GM12878 (cell line): ENCODE data around the gene ZNF511. TPM values are rescaled to one million over a fixed set of nuclear protein-coding genes. Genes with fewer than 3 reads are reported as not detected.

Experiments used
- BMI1 ChIP-seq: fragments of 450-650 bp; IDR thresholded peaks from 2 replicates; pipeline ENCODE4 v1.6.1; 2016; ENCODE audit warnings: mild to moderate bottlenecking, moderate library complexity, borderline replicate concordance
- DPF2 ChIP-seq: fragments of 450-650 bp; IDR thresholded peaks from 2 replicates; pipeline ENCODE4 v1.6.1; 2017; ENCODE audit warnings: mild to moderate bottlenecking
- ESRRA ChIP-seq: IDR thresholded peaks from 2 replicates; pipeline ENCODE4 v1.6.1; 2012; ENCODE audit warnings: mild to moderate bottlenecking, low read length, improper control_type of control experiment
- GABPA ChIP-seq: IDR thresholded peaks from 2 replicates; pipeline ENCODE4 v1.6.1; 2014; ENCODE audit warnings: antibody characterized with exemption, low read depth, mild to moderate bottlenecking, inconsistent platforms
- MEF2A ChIP-seq: IDR thresholded peaks from 2 replicates; pipeline ENCODE4 v1.6.1; 2011; ENCODE audit warnings: low read depth, mild to moderate bottlenecking, low read length, moderate library complexity; ENCODE audit not compliant: insufficient read depth
- MYB ChIP-seq: fragments of 150-350 bp; IDR thresholded peaks from 2 replicates; pipeline ENCODE4 v1.6.1; 2014; ENCODE audit warnings: mild to moderate bottlenecking, low read depth, low read length, borderline replicate concordance
- NFIC ChIP-seq: IDR thresholded peaks from 2 replicates; pipeline ENCODE4 v1.6.1; 2012; ENCODE audit warnings: low read depth, mild to moderate bottlenecking, inconsistent platforms, low read length, moderate library complexity
- NFXL1 ChIP-seq: fragments of 450-650 bp; IDR thresholded peaks from 2 replicates; pipeline ENCODE4 v1.6.1; 2017; ENCODE audit warnings: antibody characterized with exemption, mild to moderate bottlenecking, borderline replicate concordance
- NFYB ChIP-seq: IDR thresholded peaks from 2 replicates; pipeline ENCODE4 v1.6.1; 2011; ENCODE audit warnings: low read depth, mild to moderate bottlenecking, low read length, improper control_type of control experiment, moderate library complexity; ENCODE audit not compliant: insufficient read depth
- PAX5 ChIP-seq: IDR thresholded peaks from 2 replicates; pipeline ENCODE4 v1.6.1; 2011; ENCODE audit warnings: low read depth, low read length, borderline replicate concordance
- POLR2A ChIP-seq: IDR thresholded peaks from 2 replicates; pipeline ENCODE4 v1.6.1; 2011; ENCODE audit warnings: low read depth, mild to moderate bottlenecking, low read length
- RAD51 ChIP-seq: fragments of 450-650 bp; IDR thresholded peaks from 2 replicates; pipeline ENCODE4 v1.6.1; 2016; ENCODE audit warnings: moderate library complexity, mild to moderate bottlenecking, inconsistent platforms
- RCOR1 ChIP-seq: conservative IDR thresholded peaks from 2 replicates; pipeline ENCODE4 v1.6.1; 2012; ENCODE audit warnings: low read depth, low read length, improper control_type of control experiment
- SIN3A ChIP-seq: IDR thresholded peaks from 2 replicates; pipeline ENCODE4 v1.6.1; 2012; ENCODE audit warnings: low read depth, low read length, improper control_type of control experiment
- SIX5 ChIP-seq: IDR thresholded peaks from 2 replicates; pipeline ENCODE4 v1.6.1; 2011; ENCODE audit warnings: mild to moderate bottlenecking, low read depth, low read length, moderate library complexity; ENCODE audit not compliant: severe bottlenecking
- SP1 ChIP-seq: IDR thresholded peaks from one replicate; pipeline ENCODE4 v1.6.1; 2011; ENCODE audit warnings: low read depth, low read length
- SPI1 ChIP-seq: IDR thresholded peaks from 2 replicates; pipeline ENCODE4 v1.6.1; 2011; ENCODE audit warnings: low read depth, mild to moderate bottlenecking, low read length, moderate library complexity, borderline replicate concordance; ENCODE audit not compliant: insufficient read depth
- TAF1 ChIP-seq: IDR thresholded peaks from 2 replicates; pipeline ENCODE4 v1.6.1; 2011; ENCODE audit warnings: mild to moderate bottlenecking, low read depth, low read length, borderline replicate concordance
- TCF3 ChIP-seq: IDR thresholded peaks from 2 replicates; pipeline ENCODE4 v1.6.1; 2012; ENCODE audit warnings: low read depth, mild to moderate bottlenecking, low read length, borderline replicate concordance; ENCODE audit not compliant: insufficient read depth
- TCF7 ChIP-seq: IDR thresholded peaks from 2 replicates; pipeline ENCODE4 v1.6.1; 2014; ENCODE audit warnings: antibody characterized with exemption, borderline replicate concordance
- ZNF217 ChIP-seq: fragments of 450-650 bp; IDR thresholded peaks from 2 replicates; pipeline ENCODE4 v1.6.1; 2017; ENCODE audit warnings: antibody characterized with exemption, mild to moderate bottlenecking
- ZNF622 ChIP-seq: fragments of 450-650 bp; IDR thresholded peaks from 2 replicates; pipeline ENCODE4 v1.6.1; 2017; ENCODE audit warnings: mild to moderate bottlenecking, inconsistent platforms
- polyA plus RNA-seq, 11 experiments: library from polyadenylated mRNA; depleted of rRNA in 4 of 11; unstranded in 6 of 11; stranded (reverse) in 5 of 11; fragments of >200 nt; fragmentation: Nextera tagmentation in 4 of 11; fragmentation: Illumina TruSeq in 1 of 11; extraction: Ambion mirVana in 4 of 11; extraction: Trizol in 1 of 11; gene quantifications; 1 replicate in 1 of 11; 2 replicates in 10 of 11; pipeline versions ENCODE4 v1.2.1 to v1.2.3, GENCODE V29; 2011 to 2016; ENCODE audit warnings: inconsistent platforms in 2 of 11, missing spikeins in 2 of 11, low read depth in 1 of 11
- total RNA-seq, 4 experiments: library from RNA; depleted of rRNA in 3 of 4; stranded (reverse); fragments of >200 nt in 3 of 4; fragmentation: Illumina TruSeq in 1 of 4; extraction: Trizol in 1 of 4; gene quantifications; 2 replicates each; pipeline versions ENCODE4 v1.2.1 to v1.2.3, GENCODE V29; 2013 to 2021
- TF ChIP-seq, protein P1 (sequence below): IDR thresholded peaks from 2 replicates; pipeline ENCODE4 v1.6.1; 2012; ENCODE audit warnings: low read length, inconsistent platforms
- TF ChIP-seq, protein P2 (sequence below): IDR thresholded peaks from 2 replicates; pipeline ENCODE4 v1.6.1; 2012; ENCODE audit warnings: low read depth, low read length, improper control_type of control experiment
- TF ChIP-seq, protein P3 (sequence below): IDR thresholded peaks from 2 replicates; pipeline ENCODE4 v1.6.1; 2011; ENCODE audit warnings: borderline replicate concordance, low read depth, mild to moderate bottlenecking, moderate library complexity, low read length; ENCODE audit not compliant: insufficient read depth, poor library complexity, severe bottlenecking
- TF ChIP-seq, protein P4 (sequence below): fragments of 450-650 bp; IDR thresholded peaks from 2 replicates; pipeline ENCODE4 v1.6.1; 2014; ENCODE audit warnings: mild to moderate bottlenecking

The ZNF511 gene
- total and polyA plus RNA-seq, 10 of the 15 experiments (the other 5 are each of a cell fraction or from before 2014, with no cell fraction given) = 0.58 to 110 (median 32.0) TPM

DNA sequence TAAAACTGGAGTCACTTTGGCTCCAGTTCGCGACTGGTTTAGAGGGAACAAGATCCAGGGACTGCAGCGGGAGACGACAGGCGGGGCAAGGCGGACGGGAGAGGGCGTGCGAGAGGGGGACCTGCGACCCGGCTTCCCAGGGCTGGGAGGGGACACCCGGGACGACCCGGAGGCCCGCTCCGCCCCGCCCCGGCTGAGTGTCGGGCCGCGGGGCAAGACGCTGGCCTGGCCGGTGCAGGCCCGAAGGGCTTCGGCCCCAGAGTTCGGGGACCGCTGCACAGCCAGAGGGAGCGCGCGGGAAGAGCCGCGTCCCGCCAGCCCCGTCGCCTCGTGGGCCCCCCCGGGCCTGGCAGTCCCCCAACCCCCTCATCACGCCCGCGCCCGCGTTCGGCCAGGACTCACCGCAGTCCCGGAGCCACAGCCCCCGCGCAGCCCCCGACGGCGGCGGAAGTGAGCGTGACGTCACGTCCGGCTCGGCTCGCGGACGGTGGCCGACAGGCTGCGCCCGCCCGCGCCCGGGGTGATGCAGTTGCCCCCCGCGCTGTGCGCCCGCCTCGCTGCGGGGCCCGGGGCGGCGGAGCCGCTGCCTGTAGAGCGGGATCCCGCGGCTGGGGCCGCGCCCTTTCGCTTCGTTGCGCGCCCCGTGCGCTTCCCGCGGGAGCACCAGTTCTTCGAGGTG is at the start of gene ZNF511, which contains the start of gene TUBGCP2 (continued):
- TF ChIP-seq, protein P1, sequence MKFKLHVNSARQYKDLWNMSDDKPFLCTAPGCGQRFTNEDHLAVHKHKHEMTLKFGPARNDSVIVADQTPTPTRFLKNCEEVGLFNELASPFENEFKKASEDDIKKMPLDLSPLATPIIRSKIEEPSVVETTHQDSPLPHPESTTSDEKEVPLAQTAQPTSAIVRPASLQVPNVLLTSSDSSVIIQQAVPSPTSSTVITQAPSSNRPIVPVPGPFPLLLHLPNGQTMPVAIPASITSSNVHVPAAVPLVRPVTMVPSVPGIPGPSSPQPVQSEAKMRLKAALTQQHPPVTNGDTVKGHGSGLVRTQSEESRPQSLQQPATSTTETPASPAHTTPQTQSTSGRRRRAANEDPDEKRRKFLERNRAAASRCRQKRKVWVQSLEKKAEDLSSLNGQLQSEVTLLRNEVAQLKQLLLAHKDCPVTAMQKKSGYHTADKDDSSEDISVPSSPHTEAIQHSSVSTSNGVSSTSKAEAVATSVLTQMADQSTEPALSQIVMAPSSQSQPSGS = no peak
- TF ChIP-seq SP1 (peak; percentile 51), BMI1 (no peak), DPF2 (peak; percentile 90), TAF1 (peak; percentile 52; the same call in 1 of the 2 replicates), POLR2A (peak; percentile 79), NFIC (no peak), ZNF217 (peak; percentile 65; the same call in 1 of the 2 replicates), ZNF622 (no peak), NFXL1 (peak; percentile 82; the same call in 1 of the 2 replicates), TCF3 (0 out of 2 replicates have a peak, but pooled peaks have one; percentile 46), RCOR1 (no peak), ESRRA (no peak), RAD51 (no peak), SPI1 (no peak), SIN3A (peak; percentile 48; the same call in 1 of the 2 replicates), NFYB (no peak), MEF2A (no peak), MYB (no peak), GABPA (peak; percentile 84), PAX5 (no peak; the same call in 1 of the 2 replicates), SIX5 (peak; percentile 37), TCF7 (no peak)
- TF ChIP-seq, protein P2, sequence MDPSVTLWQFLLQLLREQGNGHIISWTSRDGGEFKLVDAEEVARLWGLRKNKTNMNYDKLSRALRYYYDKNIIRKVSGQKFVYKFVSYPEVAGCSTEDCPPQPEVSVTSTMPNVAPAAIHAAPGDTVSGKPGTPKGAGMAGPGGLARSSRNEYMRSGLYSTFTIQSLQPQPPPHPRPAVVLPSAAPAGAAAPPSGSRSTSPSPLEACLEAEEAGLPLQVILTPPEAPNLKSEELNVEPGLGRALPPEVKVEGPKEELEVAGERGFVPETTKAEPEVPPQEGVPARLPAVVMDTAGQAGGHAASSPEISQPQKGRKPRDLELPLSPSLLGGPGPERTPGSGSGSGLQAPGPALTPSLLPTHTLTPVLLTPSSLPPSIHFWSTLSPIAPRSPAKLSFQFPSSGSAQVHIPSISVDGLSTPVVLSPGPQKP = 0 out of 2 replicates have a peak, but pooled peaks have one; percentile 41
- TF ChIP-seq, protein P3, sequence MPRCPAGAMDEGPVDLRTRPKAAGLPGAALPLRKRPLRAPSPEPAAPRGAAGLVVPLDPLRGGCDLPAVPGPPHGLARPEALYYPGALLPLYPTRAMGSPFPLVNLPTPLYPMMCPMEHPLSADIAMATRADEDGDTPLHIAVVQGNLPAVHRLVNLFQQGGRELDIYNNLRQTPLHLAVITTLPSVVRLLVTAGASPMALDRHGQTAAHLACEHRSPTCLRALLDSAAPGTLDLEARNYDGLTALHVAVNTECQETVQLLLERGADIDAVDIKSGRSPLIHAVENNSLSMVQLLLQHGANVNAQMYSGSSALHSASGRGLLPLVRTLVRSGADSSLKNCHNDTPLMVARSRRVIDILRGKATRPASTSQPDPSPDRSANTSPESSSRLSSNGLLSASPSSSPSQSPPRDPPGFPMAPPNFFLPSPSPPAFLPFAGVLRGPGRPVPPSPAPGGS = no peak
- TF ChIP-seq, protein P4, sequence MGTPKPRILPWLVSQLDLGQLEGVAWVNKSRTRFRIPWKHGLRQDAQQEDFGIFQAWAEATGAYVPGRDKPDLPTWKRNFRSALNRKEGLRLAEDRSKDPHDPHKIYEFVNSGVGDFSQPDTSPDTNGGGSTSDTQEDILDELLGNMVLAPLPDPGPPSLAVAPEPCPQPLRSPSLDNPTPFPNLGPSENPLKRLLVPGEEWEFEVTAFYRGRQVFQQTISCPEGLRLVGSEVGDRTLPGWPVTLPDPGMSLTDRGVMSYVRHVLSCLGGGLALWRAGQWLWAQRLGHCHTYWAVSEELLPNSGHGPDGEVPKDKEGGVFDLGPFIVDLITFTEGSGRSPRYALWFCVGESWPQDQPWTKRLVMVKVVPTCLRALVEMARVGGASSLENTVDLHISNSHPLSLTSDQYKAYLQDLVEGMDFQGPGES = no peak
